ENCODE data around the gene SOX15. TPM values are rescaled to one million over a fixed set of nuclear protein-coding genes. Genes with fewer than 3 reads are reported as not detected.

Gene SOX15
- total and polyA plus RNA-seq, 2 experiments from 2014 or later, result 0.13 to 0.89 TPM

DNA sequence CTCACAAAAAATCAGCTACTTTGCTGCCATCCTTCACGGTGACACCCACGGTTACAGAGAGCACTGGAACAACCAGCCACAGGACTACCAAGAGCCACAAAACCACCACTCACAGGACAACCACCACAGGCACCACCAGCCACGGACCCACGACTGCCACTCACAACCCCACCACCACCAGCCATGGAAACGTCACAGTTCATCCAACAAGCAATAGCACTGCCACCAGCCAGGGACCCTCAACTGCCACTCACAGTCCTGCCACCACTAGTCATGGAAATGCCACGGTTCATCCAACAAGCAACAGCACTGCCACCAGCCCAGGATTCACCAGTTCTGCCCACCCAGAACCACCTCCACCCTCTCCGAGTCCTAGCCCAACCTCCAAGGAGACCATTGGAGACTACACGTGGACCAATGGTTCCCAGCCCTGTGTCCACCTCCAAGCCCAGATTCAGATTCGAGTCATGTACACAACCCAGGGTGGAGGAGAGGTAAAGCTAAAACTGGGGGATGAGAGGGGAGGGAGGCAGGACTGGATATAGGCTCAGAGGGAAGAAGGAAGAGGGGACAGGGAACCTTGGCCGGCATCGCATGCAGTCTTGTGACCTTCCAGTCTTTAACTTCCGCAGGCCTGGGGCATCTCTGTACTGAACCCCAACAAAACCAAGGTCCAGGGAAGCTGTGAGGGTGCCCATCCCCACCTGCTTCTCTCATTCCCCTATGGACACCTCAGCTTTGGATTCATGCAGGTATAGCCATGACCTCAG, 9.9 kb downstream of the SOX15 start:
- H3K4me3 ChIP-seq, result no peak overlapping the region
- H3K36me3 ChIP-seq (replicated peaks; ENCODE audit: insufficient read depth, low read depth), result peaks cover 2% of the 10 kb centered on the region
- H2AFZ ChIP-seq, result no peak overlapping the region
- H3K9me2 ChIP-seq (replicated peaks; ENCODE audit: insufficient read depth), result no peaks in the 10 kb centered on the region
- H3K27me3 ChIP-seq, result no peaks in the 10 kb centered on the region
- TF ChIP-seq EZH2phosphoT487 (IDR thresholded peaks at IDR 0.05; ENCODE audit: low read depth, severe bottlenecking, unreplicated experiment), result no peak
- TF ChIP-seq, protein P1, sequence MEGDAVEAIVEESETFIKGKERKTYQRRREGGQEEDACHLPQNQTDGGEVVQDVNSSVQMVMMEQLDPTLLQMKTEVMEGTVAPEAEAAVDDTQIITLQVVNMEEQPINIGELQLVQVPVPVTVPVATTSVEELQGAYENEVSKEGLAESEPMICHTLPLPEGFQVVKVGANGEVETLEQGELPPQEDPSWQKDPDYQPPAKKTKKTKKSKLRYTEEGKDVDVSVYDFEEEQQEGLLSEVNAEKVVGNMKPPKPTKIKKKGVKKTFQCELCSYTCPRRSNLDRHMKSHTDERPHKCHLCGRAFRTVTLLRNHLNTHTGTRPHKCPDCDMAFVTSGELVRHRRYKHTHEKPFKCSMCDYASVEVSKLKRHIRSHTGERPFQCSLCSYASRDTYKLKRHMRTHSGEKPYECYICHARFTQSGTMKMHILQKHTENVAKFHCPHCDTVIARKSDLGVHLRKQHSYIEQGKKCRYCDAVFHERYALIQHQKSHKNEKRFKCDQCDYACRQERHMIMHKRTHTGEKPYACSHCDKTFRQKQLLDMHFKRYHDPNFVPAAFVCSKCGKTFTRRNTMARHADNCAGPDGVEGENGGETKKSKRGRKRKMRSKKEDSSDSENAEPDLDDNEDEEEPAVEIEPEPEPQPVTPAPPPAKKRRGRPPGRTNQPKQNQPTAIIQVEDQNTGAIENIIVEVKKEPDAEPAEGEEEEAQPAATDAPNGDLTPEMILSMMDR (IDR thresholded peaks at IDR 0.05; ENCODE audit: poor library complexity), result no peak
- no peak for TF ChIP-seq EZH2 (IDR thresholded peaks at IDR 0.05; ENCODE audit: borderline replicate concordance)
- H3K9me3 ChIP-seq (ENCODE audit: low read depth), result no peaks in the 10 kb centered on the region
- peak overlapping the region; percentile 98 for H3K27ac ChIP-seq
- peaks cover 68% of the 10 kb centered on the region for H3K79me2 ChIP-seq
- WGBS (ENCODE audit: low lambda C conversion rate, missing lambda C conversion rate), result 89% methylated on average over 12 of the region's 12 CpGs
- peaks cover 32% of the 10 kb centered on the region for H4K20me1 ChIP-seq (ENCODE audit: insufficient read depth, poor library complexity, severe bottlenecking)
- no peak for DNase-seq (ENCODE audit: low spot score)
- H3K4me1 ChIP-seq (ENCODE audit: insufficient read depth), result peaks cover 36% of the 10 kb centered on the region
- peak overlapping the region; percentile 71 for H3K4me2 ChIP-seq

DNA sequence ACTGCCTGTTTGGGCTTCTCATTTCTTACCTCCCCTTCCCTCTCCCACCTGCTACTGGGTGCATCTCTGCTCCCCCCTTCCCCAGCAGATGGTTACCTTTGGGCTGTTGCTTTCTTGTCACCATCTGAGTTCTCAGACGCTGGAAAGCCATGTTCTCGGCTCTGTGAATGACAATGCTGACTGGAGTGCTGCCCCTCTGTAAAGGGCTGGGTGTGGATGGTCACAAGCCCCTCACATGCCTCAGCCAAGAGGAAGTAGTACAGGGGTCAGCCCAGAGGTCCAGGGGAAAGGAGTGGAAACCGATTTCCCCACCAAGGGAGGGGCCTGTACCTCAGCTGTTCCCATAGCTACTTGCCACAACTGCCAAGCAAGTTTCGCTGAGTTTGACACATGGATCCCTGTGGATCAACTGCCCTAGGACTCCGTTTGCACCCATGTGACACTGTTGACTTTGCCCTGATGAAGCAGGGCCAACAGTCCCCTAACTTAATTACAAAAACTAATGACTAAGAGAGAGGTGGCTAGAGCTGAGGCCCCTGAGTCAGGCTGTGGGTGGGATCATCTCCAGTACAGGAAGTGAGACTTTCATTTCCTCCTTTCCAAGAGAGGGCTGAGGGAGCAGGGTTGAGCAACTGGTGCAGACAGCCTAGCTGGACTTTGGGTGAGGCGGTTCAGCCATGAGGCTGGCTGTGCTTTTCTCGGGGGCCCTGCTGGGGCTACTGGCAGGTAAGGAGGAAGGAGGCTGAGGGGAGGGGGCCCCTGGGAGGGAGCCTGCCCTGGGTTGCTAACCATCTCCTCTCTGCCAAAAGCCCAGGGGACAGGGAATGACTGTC, 10.7 kb downstream of the SOX15 start, which contains the start of gene CD68:
Gene CD68, plus strand, starts transcription at position 638 of the 833 bp plus-strand sequence. Its CDS starts 40 bp downstream, at position 678.
- Histone ChIP-seq H3K27ac (peak within 1 kb of the TSS; percentile 98), H3K4me1 (ENCODE audit: insufficient read depth) (peaks cover 44% of the 10 kb centered on the region), H3K27me3 (no peaks in the 10 kb centered on the region), H3K36me3 (replicated peaks; ENCODE audit: insufficient read depth, low read depth) (peaks cover 3% of the 10 kb centered on the region), H3K9me2 (replicated peaks; ENCODE audit: insufficient read depth) (no peaks in the 10 kb centered on the region), H3K4me3 (no peak within 1 kb of the TSS), H4K20me1 (ENCODE audit: insufficient read depth, poor library complexity, severe bottlenecking) (peaks cover 40% of the 10 kb centered on the region), H2AFZ (no peak within 1 kb of the TSS), H3K9me3 (ENCODE audit: low read depth) (no peaks in the 10 kb centered on the region), H3K79me2 (peaks cover 68% of the 10 kb centered on the region), H3K4me2 (peak within 1 kb of the TSS; percentile 71)
- DNase-seq (ENCODE audit: low spot score), result peak; percentile 92
- TF ChIP-seq EZH2phosphoT487 (IDR thresholded peaks at IDR 0.05; ENCODE audit: low read depth, severe bottlenecking, unreplicated experiment), result no peak
- TF ChIP-seq EZH2 (IDR thresholded peaks at IDR 0.05; ENCODE audit: borderline replicate concordance), result no peak
- TF ChIP-seq, protein P1 (IDR thresholded peaks at IDR 0.05; ENCODE audit: poor library complexity), result no peak
- 35% methylated on average over 7 of the region's 7 CpGs for WGBS (ENCODE audit: low lambda C conversion rate, missing lambda C conversion rate)

DNA sequence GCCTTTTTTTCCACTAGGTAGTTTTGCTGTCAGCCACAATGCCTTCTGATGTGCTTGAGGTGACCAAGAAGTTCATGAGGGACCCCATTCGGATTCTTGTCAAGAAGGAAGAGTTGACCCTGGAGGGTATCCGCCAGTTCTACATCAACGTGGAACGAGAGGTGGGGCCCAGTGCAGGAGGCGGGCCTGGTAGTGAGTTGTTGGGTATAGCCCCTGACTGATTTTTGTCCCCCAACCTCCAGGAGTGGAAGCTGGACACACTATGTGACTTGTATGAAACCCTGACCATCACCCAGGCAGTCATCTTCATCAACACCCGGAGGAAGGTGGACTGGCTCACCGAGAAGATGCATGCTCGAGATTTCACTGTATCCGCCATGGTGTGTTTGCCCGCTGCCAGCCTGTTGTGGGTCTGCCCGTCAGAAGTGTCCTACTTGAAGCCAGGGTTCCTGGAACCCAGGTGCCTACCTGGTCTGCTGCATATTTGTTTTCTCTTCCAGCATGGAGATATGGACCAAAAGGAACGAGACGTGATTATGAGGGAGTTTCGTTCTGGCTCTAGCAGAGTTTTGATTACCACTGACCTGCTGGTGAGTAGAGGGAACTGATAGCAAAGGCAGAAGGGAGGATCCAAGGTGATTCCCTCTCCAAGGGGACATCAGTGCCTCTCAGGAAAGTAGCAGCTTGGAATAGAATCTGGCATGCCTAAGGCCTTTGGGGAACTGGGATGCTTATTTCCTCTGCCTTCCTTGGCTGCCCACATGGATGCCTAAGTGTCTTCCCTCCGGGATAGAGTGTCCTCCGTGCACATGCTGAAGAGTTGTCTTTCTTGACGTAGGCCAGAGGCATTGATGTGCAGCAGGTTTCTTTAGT, 12.3 kb downstream of the SOX15 start:
- Histone ChIP-seq H3K4me3 (no peak overlapping the region), H3K36me3 (replicated peaks; ENCODE audit: insufficient read depth, low read depth) (peaks cover 3% of the 10 kb centered on the region), H3K79me2 (peaks cover 72% of the 10 kb centered on the region), H3K4me1 (ENCODE audit: insufficient read depth) (peaks cover 37% of the 10 kb centered on the region), H4K20me1 (ENCODE audit: insufficient read depth, poor library complexity, severe bottlenecking) (peaks cover 49% of the 10 kb centered on the region), H3K4me2 (no peak overlapping the region), H3K27ac (peak overlapping the region; percentile 98), H3K27me3 (no peaks in the 10 kb centered on the region), H2AFZ (no peak overlapping the region), H3K9me2 (replicated peaks; ENCODE audit: insufficient read depth) (no peaks in the 10 kb centered on the region), H3K9me3 (ENCODE audit: low read depth) (no peaks in the 10 kb centered on the region)
- peak; percentile 5 for DNase-seq (ENCODE audit: low spot score)
- 88% methylated on average over 17 of the region's 17 CpGs for WGBS (ENCODE audit: low lambda C conversion rate, missing lambda C conversion rate)
- TF ChIP-seq EZH2phosphoT487 (IDR thresholded peaks at IDR 0.05; ENCODE audit: low read depth, severe bottlenecking, unreplicated experiment), result no peak
- TF ChIP-seq EZH2 (IDR thresholded peaks at IDR 0.05; ENCODE audit: borderline replicate concordance), result no peak
- TF ChIP-seq, protein P1 (IDR thresholded peaks at IDR 0.05; ENCODE audit: poor library complexity), result no peak

All from hepatocyte (in vitro differentiated cells).